Activated T-helper 1 cell treated with anti-CD3 and anti-CD28 coated beads, Interleukin-2, amount 50 U/mL, for 16 hours (primary cell): ENCODE results near the gene LDB2.

Source experiments
- DNase-seq, 2 donors: peaks; one replicate each; pipeline ENCODE4 v3.0.0-alpha.2; 2020; ENCODE audit warnings: low read depth in 1 of 2, low spot score in 1 of 2

Gene LDB2

DNA sequence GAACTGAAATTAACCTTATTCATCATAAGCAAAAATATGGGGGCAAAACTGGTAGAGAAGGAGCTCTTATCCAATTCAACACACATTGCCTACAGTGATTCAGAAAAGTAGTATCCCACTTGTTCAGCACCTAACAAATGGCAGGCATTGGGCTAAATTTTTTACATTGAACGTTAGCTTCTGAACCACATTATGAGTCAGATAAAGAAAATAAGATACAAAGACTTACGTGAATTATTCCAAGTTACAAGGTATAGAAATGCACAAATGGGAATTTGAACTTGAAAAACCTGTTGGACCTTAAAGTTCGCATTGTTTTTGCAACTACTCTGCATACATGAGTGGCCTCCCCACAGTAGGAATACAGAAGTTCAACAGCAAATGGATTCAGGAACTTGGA is 210.6 kb downstream of the LDB2 start:
- no peak for DNase-seq

DNA sequence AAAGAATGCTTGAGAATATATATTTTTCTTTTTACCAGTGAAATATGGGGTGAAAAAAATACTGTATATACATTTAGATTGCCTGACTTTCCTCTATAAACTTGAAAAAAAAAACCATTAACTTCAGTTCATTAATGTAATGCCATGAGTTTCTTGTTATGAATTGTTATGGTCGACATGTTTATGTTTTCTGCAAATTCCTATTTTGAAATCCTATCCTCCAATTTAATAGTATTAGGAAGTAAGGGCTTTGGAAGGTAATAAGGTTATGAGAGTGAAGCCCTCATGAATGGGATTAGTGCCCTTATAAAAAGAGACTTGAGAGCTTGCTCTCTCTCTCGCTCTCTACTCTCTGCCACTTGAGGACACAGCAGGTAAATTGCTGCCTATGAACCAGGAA is 211.4 kb downstream of the LDB2 start:
- no peak for DNase-seq

DNA sequence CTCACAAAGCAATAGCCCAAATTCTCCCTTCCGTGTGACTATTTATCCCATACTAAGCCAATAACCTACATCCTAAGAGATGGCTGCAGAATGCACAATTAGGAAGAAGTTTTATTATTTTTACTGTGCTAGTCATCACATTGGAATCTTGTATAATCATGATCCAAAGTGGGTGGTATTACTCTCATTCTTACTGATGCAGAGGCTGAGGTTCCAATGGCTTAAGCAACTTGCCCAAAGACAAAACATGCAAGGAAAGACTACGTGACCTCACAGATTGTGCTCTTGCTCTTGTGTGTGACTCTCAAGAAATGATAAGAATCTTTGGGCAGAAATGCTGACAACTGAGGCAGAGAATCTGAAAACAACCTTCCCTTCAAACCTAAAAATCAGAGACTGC is 212.2 kb downstream of the LDB2 start:
- no peak for DNase-seq

DNA sequence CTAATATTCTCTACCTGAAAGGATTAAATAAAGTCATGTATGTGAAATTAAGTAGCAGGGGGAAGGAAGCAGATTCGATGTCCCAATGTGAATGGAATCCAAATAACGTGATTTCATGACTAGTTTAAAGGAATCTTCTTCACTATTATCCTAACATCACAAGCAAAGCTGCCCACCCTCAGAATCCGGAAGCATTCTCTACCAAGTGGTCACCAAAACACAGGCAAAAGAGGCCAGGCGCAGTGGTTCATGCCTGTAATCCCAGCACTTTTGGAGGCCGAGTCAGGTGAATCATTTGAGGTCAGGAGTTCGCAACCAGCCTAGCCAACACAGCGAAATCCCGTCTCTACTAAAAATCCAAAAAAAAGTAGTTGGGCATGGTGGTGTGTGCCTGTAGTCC is 212.9 kb downstream of the LDB2 start:
- DNase-seq: no peak

DNA sequence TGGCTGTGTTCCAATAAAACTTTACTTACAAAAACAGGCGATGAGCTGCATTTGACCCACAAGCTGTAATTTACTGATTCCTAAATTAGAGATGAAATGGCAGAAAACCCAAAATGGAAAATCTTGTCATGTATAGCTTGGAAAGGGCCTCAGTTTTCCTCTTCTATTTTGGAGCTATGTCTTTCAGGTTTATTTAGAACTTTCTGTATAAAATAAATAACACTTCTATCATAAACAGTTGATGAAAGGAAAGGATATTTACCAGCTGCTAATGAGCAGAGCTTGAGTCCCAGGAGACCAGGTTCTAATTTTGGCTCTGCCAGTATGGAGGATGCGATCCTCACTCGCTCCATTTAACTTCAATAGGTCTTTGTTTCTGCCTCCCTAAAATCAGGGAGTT is 213.5 kb downstream of the LDB2 start:
- DNase-seq: no peak

DNA sequence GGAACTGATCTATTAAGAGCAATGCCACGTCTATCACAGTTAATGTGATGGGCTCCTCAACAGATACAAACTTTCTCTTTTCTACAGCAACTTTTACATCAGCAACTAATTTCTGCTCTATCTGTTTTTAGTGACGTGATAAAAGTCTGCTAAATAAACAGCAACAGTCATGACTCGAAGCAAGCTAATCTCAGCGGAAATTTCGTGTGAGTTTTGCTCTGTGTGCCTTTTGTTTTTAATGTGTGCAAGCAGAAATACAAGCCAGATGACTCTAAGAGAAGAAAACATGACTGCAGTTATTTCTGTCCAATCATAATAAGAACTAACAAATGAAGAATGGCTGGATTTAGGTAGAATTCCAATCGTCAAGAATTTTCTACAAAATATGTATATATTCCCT is 214.3 kb downstream of the LDB2 start:
- no peak for DNase-seq

DNA sequence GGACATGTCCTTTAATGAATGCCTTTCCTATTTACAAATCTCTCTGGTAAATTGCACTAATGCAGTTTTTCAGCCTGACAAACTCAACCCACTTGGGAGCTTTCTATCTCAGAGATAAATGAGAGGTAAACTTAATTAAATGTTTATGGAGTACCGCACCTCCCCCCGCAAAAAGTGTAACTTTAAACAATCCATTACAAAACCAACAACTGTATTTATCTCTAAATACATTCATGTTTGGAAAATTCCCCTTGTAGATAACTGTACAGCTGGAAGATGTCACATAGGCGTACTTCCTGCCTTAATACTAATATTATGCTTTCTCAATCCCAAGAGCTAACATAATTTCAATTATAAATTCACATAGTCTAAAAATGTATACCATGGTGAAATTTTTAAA is 215.5 kb downstream of the LDB2 start:
- DNase-seq: no peak

DNA sequence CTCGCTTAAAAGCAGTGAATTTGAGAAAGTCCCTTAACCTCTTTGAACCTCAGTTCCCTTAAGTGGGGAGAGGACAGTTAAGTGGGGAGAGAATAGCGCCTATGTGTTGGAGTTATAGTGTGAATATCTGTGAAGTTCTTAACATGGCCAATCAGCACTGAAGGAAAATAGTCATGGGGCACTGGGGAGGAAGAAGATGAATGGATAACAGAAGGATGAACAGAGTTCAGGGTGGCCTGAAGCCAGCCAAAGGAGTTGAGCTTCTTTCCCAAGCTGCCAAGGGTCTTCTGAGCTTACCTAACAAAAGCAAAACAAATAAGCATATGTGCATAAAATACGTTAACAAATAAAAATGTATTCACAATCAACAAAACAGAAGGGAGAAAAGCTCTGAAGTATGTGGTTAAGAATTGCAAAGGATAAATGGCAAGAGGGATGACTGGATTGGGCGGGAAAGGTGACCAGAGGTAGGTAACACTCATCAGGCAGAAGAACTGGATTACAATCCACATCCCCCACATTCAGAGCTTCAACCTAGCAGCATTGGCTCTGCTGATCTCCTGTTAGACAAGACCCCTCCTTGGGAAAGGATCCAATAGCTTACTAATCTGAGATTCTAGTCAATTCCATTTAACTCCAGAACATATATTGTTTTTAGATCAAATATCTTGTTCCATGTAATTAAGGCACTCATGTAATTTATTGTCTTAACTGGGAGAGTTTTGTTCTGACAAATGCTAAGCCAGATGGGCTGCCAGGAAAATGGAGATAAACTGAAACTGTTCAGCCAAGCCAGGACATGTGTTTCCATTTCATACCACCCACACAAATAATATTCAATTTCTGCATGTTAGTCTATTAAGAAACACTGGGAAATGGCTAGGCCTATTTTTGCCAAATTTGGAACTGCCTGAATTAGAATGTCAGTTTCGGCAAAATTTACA is 221.2 kb downstream of the LDB2 start:
- DNase-seq: no peak

DNA sequence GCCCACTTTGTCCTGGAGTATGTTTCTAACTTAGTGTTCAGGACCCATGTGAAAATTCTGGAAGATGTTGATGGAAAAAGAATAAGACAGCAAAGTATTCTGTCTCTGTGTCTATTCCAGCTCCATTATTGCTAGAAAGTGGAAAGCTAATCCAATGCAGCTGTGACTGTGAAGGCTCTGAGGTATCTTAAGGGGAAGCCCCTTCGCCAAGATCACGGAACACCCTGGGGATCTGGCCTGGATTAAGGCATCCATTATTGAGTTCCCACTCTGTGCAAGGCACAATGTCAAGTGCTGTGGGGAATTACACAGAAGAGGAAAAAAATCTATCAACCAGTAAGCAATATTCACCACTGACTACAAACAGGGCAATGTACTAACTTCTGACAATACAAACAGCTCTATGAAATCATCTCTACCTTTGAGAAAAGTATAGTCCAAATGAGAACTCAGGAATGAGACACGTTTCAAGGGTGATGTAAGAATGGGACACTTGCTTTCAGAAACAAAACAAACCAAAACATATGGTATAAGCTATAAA is 222.1 kb downstream of the LDB2 start:
- no peak for DNase-seq

DNA sequence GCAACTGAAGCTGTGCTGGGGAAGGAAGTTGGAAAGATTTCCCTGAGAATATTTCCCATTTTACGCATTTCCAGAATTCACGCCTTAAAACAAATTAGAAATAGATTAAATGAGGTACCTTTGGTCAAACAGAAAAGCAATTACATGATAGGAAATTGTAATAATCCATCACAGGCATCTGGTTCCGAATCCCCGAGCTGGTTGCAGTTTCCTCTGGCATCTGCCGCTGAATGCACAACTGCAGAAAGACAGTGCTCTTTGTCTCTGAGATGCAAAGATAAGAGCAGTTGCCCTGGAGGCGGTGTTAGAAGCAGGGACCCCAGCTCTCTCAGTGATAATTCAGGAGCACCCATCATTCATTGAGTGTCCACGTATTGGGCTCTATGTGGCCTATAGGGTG is 224.4 kb downstream of the LDB2 start:
- DNase-seq: no peak

DNA sequence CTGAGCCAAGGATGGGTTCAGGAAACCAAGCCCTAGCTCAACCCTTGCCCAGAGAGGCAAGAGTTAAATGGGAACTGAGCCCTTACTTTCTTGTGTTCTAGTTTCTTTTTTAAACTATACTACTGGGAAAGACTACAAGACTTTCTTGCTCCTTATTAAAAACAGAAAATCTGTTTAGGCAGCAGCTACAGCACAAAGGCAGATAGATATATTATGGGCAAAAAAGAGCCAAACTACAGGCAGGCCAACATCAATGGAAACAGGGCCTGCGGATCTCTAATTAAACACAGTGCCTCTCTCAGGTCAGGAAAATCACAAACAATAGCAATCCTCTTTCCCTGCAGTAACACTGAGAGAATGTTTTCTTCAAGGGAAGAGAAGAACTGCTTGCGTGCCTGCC is 226.0 kb downstream of the LDB2 start:
- no peak for DNase-seq

DNA sequence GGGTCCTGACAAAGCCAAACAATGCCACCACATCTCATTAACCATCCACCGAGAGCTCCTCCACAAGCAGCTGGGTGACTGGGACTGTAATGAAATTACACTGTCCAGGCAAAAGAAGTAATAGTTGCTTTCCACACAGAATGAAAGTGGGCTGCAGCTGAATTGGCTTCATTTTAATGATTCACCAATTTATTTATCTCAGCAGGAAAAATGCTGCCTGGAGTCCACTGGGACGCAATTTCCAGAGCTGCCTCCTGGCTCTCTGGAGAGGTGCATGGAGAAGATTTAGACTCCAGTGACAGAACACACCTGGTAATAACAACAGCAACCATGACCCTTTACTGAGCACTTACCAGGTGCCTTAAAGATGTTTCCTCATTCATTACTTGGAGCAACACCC is 226.7 kb downstream of the LDB2 start:
- no peak for DNase-seq

DNA sequence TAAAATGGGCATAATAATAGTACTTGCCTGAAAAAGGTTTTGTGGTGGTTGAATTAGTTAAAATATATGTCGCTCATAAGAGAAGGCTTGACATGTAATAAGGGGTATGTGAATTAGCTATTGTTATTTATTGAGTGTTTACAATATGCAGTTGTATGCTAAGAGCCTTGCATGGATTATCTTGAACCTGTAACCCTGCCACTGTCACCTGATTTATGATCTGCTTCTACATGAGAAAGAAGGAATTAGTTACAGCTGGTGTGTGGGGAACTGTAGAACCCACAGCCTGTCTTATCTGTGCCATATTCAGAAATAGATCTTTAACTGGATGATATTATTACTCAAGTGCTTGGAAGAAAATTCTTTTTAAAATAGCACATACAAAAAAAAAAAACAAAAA is 227.7 kb downstream of the LDB2 start:
- DNase-seq: no peak

DNA sequence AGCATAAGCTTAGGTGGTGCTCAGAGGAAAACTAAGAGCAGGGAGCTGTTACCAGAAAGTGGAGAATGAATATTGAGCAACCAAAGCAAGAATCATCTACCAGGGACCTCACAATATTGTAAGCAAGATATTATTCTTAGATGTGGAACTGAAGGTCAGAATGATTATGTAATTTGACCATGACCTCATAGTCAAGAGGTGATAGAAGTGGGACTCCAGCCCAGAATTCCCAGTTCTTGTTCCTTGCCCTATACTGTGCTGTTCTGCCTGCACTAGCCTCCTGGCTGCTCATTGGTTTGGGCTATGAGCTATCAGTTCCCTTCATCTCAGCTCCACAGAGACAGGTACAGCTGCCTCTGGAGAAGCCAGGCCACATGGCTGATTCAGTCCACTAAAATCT is 229.4 kb downstream of the LDB2 start:
- DNase-seq: no peak

DNA sequence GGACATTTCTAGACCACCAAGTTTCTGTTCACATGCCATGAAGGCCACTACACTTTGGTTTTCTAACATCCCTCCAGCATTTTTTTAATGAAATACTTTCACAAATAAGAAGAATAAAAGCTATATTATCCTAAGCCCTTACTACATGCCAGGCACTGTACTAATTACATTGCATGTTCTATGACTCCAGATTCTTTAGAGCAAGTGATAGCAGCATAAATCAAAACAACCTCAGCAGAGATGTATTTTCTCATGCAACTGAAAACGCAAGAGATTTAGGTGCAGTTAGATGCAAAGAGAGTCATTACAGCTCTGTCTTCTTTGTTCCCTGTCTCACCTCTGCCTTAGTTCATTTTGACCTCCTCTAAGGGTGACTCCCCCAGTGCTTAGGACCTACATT is 230.0 kb downstream of the LDB2 start:
- no peak for DNase-seq

DNA sequence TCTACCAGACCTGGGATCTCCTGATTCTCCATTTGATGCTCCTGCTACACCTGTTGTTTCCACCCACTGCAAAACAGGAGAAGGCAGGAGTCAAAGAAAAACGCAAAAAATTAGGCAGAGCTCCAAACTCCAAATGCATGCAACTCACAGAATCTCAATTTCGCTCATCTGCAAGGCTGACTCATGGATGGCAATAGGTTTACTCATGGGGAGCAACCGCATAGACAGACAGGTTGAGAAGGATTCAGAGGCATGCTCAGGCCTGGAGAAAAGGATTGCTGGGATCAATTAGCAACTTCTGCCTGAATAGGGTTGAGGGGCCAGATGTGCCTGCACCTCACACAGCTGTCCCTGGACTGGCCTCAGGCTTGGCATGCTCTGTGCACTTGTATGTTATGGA is 231.0 kb downstream of the LDB2 start:
- DNase-seq: no peak

DNA sequence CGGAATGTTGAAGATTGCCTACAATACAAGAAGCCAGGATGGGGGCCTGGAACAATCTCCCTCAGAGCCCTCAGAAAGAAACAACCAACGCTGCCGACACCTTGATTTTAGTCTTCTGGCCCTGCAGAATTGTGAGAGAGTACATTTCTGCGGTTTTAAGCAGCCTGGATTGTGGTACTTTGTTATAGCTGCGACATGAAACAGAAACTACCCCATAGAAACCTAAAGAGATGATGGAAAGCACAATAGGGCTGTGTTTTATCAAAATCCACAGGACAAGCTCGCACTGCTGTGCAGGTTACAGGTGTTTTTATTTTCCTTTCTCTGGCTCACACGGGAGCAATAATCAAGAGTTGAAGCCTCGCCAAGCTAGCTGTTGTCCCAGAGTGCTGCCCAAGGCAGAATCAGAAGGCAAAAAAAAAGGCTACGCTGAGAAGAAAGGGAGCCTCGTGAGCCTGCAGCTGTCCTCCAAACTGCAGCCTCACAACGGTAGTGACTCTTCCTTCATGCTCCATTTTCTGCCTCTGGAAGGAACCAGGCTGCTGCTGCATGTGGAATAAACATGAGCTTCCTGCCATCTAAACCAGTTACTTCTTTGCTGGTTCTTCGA is 232.4 kb downstream of the LDB2 start:
- no peak for DNase-seq

DNA sequence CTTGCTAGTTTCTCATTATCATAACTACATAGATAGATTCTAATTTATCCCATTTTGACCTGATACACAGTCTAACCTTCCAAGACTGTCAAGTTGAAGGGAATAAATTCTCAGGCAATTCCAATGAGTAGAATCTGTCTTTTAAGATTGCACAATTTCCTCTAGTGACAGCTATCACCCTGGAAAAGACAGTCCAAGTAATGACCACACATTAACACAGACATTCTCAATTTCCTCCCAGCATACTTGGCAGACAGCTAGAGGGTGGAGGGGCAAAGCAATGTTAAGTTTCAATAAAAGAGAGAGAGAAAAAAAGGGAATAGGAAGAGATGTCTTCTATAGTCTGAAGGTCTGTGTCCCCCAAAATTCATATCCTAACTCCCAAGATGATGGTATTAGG is 234.7 kb downstream of the LDB2 start:
- no peak for DNase-seq

DNA sequence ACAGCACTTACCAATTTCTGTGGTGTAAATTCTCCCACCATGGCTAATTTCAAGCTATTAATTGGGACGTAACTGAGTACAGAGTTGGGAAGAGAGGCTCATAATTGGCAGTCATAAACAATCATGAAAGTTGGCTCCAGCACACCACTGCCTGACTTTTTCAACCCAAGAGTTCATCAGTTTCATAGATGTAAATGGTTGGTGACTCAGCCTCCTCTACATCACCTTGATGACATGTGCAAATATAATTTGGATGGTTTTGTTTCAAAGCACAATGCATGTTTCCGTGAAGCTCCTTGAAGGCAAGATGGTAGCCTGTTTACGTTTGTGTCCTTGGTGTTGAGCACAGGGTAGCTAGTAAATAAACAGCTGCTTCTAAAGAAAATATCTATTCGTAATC is 235.1 kb downstream of the LDB2 start:
- DNase-seq: no peak

DNA sequence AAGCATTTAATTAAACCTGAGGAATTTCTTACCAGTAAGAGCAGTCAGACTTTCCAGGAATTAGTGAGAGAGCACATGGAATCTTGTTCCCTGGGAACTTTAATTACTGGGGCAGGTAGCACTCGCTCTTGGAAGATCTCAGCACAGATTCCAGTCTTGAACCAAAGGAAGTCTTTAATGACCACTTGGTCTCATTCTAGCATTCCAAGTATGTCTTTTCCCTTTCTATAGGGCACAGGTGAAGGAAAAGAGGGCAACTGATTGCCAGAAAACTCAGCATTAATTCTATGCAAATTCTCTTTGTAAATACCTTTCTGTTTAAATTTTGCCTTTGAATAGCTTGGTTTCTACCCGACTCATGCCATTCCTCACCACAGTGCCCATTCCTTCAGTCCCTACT is 236.6 kb downstream of the LDB2 start:
- DNase-seq: no peak

DNA sequence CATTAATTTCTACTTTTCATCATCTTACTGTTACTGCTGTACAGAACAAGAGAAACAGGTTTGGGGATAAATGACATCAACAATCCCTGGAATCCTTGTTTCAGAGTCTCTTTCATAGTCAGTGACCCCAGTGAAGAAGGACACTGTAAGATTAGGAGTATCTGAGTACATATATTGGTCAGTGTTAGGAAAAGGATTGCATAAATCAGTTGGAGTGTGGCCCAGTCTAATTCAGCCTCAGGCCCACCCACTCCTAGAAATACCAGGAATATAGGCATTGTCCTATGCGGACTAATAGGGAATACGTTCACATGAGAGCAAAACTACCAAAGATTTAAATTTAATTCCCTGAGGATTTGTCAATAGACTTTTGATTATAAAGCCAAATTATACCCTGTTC is 237.8 kb downstream of the LDB2 start:
- no peak for DNase-seq

DNA sequence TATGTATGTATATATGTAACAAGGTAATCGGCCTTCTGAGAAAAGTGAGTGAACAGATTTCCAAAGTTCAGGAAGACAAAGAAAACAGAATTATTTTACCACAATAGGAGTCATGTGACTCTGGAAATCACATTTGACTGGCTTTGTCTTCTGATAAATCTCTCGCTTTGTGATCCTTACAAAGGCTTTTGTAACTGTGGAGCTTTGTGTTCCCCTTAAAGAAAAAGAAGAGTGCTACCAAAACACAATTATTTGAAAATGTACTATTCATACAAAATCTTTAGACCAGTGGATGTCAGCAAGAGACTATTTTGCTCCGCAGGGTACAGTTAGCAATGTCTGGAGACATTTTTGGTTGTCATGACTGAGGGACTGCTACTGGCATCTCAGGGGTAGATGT is 238.8 kb downstream of the LDB2 start:
- DNase-seq: no peak

DNA sequence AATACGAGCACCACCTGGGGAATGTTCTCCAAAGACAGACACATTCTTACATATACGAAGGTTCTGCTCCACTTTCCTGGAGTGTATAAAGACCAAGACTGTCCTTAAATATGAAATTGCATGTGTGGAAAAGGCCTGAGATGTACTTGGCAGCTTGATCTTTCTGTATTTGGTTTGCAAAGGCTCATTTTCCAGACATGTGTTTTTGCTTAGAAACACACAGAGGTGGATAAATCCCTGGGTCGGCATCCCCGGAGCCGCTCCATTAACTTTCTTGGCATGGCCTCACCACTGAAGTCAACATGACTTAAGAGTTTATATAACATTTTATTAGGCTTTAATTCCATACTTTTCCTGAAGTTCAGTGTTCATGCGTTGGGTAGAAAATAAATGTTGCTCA is 239.4 kb downstream of the LDB2 start:
- DNase-seq: no peak
